ENCODE data around the gene ZNF81. TPM values are rescaled to one million over a fixed set of nuclear protein-coding genes. Genes with fewer than 3 reads are reported as not detected.
"Not testable (repeated sequence)": the region's sequence is repeated elsewhere in the genome, so short reads cannot be mapped to it uniquely, and the experiment has no call there.

ZNF81 gene
- total RNA-seq: 3.1 and 6.0 TPM in 2 replicates
- 5.0 TPM for polyA plus RNA-seq (2012)

DNA sequence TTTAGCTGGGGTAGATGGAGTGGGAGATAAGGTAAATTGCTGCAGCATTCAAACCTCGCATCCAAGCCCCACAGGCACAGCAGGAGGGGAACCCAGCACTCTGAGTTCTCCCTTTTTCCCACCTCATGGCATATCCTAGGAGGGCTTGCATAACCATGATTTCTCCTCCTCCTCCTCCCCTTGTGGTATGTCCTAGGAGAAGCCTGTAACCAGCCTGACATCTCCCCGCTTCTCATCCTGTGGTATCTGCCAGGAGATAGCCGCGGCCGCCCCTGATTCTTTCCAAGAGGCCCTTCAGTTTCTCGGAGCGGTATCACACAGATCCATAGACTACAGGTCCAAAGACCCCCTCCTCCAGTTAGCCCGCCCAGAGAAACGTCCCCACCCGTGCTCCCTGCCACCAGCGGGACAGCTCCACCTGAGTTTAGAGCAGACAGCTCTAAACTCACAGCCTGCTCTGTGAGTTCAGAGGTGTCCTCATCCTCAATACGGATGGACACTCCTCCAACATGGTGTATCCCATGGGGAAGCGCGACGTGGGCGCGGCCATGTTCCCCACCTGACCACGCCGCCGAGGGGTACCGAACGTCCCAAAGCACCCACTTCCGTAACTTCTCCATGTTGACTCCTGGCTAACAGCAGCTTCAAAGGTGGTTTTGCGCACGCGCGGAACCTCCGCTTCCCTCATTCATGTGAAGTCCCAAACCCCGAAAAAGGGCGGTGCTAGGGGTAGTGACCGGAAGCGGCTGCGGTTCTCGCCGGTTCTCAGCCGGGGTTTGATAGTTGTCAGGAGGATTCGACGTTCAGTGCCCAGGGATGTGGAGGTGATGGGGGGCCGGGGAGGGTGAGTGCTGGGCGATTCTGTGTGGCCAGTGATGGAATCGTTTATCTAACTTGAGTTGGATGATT, at the start of gene ZNF81:
TSS of gene ZNF81 (plus strand) at position 739 of the 909 bp plus-strand sequence. CDS start 9,366 bp downstream, outside the sequence.
- peak; percentile 96 for DNase-seq (ENCODE audit: low read depth)

DNA sequence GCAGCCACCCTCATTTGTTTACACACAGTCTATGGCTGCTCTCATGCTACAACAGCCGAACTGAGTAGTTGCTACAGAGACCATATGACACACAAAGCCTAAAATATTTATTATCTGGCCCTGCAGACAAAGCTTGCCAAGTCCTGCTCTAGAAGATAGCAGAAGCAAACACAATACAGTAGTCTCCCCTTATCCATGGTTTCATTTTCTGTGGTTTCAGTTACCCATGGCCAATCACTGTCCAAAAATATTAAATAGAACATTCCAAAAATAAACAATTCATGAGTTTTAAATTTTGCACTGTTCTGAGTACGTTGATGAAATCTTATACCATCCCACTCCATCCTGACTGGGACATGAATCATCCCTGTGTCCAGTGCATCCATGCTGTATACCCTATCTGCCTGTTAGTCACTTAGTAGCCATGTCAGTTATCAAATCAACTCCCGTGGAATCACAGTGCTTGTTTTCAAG, 40.2 kb upstream of the ZNF81 start:
- DNase-seq (ENCODE audit: low read depth): peak; percentile 40

DNA sequence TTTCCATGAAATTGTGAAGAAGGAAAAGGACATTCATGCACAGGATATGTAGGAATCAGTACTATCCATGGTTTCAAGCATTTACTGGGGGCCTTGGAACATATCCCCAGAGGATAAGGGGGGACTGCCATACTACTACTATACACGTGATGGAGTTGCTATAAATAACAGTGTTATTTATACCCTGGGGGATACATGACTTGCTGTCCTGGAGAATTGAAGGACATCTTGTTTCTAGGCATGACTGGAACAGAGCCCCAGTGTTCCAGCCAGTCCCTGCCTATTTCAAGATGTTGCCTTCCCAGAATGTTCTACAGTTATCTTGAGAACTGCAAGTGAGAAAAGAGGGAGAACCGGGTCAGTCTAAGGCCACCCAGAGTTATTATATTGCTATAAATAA, 39.6 kb upstream of the ZNF81 start:
- DNase-seq (ENCODE audit: low read depth): peak; percentile 36

DNA sequence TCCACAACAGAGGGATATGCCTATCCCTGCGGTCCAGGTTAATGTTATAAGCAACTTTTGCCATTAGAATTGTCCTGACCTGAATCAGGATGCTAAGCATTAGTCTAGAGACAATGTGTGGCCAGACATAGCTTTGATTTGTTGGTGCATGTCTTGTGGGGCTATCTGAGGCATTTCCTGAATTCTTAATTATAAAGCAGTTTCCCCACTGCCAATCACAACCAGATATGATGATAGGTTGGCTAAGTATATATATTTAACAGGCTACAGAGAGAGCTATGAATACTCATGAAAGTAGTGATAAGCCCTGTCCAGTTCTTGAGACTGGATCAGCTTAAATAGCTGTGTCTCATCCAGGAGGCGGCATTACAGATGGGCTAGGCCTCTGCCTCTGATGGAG, 37.8 kb upstream of the ZNF81 start:
- DNase-seq (ENCODE audit: low read depth): no peak

DNA sequence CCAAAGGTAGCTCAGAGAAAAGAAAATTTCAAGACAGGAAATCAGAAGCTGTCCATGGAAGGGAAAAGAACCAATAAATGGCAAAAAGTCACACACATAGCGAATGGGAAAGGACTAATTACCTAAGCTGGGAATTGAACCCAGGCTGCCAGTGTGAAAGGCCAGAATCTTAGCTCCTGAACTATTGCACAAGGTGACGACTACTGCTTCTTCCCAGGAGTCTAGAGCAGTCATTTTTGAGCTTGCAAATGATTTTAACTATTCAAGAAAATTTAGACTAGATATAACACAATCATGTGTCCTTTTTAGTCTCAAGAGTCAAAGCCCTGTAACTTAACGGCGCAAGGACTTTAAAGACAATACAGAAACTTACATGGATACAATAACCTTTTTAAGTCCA, 34.1 kb upstream of the ZNF81 start:
- DNase-seq (ENCODE audit: low read depth): peak; percentile 4

DNA sequence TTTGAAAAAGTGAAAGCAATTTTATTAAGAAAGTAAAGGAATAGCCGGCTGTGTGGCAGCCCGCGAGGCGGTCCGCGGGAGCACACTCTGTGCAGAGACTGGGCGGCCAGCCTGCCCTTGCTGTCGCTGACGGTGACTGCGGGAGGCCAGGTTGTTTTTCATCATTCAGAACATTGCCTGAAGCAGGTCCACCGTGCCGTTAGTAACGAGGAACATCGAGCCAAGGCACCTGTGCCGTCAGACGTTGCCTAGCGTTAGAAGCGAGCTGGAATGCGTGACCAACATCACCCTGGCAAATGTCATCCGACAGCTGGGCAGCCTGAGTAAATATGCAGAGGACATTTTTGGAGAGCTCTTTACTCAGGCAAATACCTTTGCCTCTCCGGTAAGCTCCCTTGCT, 33.6 kb upstream of the ZNF81 start:
- DNase-seq (ENCODE audit: low read depth): peak; percentile 18

DNA sequence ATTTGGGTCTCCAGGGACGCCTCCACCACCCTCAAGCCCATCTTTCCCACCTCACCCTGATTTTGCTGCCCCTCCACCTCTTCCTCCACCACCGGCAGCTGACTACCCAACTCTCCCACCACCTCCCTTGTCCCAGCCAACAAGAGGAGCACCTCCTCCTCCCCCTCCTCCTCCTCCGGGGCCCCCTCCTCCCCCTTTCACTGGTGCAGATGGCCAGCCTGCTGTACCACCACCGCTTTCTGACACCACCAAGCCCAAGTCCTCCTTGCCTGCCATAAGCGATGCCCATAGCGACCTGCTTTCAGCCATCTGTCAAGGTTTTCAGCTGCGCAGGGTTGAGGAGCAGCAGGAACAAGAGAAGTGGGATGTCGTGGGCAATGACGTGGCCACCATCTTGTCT, 32.4 kb upstream of the ZNF81 start:
- DNase-seq (ENCODE audit: low read depth): no peak

DNA sequence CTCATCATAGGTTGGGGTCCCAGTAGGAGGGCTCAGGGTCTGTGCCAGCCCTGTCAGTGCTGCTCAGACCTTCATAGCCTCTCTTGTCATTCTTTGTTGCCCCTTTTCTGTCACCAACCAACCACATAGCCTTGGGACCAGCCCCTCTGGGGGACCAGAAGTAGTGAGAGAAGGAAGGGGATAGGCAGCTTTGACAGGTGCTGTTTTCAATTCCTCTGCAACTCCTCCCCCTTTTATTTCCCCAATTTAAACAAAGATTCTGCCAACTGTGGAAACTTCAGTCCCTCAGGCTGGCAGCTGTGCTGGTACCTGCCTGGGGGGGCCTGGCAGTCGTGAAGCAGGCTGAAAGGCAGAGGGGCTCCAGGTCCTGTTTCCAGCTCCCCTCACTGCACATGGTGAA, 30.9 kb upstream of the ZNF81 start:
- DNase-seq (ENCODE audit: low read depth): not testable (repeated sequence)

DNA sequence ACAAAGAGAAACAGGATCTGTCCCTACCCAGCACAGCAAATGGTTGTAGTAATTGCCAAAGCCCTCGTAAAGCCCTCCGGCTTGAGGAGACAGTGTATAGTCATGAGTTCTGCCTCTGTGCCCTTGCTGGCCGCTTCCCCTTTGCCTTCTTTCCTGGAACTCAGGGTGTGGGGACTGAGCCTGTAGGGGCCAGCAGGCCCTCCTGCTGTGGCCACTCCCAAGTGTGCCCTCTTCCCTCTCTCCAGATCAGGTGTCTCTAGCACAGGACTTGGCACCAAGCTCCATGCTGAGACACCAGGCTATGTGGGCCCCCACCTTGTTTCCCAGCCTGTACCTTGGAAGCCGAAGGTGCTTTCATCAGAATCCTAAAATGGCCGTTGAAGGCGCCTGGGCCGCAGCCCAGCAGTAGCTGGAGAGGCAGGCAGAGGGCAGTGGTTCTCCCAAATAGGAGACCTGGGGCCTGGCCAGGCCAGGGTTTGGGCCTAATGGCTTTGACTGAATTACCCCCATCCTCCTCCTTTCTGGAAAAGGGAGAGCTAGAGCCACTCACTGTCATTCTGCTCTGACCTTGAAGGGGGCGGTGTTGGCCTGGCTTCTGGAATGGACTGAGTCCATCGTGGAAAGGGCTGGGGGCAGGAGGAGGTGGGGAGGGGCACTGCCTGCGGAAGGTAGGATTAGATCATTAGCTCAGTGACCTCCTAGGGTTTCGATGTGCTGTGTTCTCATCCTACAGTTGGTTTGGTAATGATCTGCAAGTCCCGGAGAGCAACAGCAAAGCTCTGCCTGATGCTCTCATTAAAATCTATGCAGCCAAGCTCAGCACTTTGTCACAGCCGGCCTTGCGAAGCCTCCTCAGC, 30.1 kb upstream of the ZNF81 start:
- DNase-seq (ENCODE audit: low read depth): not testable (repeated sequence)

DNA sequence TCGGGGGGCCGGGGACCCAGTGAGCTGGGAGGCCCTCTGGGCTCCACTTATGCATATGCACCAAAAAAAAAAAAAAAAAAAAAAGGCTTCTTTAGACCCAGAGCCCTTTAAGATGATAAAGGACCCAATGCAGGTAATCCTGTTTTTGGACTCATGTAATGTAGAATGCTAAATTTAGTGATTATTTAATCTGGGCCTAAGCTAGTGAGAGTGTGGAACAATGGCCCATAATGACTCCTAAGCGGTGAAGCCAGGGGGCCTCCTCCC, 29.5 kb upstream of the ZNF81 start:
- not testable (repeated sequence) for DNase-seq (ENCODE audit: low read depth)

DNA sequence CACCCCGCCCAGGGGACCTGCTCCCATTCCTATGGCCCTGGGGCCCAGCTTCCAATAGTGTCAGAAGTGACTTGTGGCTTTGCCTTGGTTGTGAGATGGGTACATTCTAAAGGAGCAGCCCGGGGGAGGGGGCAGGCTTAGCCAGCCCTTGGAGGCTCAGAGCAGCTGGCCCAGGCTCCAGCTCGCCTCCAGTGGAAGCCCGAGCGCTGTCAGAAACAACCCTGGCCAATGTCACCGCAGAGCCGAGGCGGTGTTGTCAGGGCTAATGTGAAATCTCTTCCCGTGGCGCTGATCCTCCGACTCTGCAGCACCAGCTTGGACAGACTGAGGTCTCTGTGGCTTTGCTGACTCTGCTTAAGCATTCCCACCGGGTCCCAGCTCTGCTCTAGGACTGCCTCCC, 29.2 kb upstream of the ZNF81 start:
- no peak for DNase-seq (ENCODE audit: low read depth)

DNA sequence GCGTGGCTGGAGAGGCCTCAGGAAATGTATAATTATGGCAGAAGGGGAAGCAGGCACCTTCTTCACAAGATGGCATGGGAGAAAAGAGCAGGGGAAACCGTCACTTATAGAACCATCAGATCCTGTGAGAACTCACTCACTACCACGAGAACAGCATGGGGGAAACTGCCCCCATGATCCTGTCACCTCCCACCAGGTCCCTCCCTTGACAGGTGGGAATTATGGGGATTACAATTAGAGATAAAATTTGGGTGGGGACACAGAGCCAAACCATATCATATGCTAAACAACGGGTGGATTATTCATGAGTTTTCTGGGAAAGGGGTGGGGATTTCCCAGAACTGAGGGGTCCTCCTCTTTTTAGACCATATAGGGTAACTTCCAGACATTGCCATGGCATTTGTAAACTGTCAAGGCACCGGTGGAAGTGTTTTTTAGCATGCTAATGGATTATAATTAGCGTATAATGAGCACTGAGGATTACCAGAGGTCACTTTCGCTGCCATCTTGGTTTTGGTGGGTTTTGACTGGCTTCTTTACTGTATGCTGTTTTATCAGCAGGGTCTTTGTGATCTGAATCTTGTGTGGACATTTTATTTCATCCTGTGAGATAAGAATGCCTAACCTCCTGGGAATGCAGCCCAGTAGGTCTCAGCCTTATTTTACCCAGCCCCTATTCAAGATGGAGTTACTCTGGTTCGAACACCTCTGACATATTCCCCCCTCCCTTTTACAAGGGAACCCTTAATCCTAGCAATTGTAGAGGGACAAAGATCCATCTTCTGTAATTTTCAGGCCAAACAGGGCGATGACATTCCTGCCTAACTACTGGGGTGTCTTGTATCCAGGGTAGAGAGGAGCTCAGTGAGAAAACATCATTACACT, 27.6 kb upstream of the ZNF81 start:
- no peak for DNase-seq (ENCODE audit: low read depth)

DNA sequence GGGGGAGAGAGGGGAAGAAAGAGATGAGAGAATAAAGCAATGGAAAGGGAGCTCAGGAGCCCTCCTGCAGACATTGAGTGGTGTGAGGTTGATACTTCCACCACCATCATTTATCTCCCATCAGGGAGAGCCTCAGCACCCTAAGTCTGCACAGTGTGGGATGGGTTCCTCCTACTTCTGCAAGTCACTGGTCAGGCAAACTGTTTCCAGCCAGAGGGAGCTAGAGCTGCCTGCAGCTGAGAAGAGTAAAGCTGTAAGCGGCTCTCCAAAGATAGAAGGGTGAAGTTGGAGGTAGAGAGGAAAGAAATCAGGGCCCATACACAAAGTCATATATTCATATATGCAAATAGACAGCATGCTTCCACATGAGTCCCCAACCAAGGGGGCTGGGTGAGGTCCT, 21.9 kb upstream of the ZNF81 start:
- no peak for DNase-seq (ENCODE audit: low read depth)

DNA sequence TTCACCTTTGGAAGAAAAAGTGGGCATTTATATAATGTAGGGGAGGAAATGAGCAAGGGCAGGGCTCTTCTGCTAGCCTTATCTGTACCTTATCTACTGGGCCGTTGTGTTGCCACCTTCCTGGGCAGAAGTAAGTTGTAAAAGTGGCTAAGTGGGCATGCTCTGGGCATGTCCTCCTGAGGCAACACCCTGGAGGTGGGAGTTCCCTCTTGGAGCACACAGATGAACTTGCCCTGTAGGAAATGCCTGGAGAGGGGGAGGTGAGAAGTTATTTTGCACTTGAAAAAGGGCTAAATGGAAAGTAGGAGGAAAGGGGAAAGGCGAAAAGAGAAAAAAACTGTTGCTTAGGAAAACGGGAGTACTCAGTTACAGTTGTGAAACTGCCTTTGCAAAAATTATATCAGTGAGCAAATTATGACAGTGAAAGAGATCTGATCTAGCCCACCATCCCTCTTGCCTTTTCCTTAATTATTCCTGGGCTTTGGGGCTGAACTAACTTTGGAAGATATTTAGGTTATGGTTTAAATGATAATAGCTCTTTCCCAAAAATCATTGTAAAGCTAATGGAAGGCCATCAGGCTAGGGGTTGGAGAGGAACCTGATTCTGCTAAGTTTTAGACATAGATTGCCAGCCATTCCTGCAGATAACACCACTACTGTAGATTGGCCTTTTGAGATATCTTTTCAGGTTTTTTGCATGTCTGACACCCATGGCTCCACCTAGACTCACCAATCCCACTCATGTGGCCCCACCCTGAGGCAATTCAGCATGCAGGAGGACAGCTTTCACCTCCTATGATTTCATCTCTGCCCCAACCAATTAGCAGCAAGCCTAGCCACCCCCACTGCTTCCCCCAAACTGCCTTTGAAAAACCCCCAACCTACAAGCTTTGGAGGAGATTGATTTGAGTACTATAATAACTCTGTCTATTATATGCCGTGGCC, 20.5 kb upstream of the ZNF81 start:
- peak; percentile 16 for DNase-seq (ENCODE audit: low read depth)

DNA sequence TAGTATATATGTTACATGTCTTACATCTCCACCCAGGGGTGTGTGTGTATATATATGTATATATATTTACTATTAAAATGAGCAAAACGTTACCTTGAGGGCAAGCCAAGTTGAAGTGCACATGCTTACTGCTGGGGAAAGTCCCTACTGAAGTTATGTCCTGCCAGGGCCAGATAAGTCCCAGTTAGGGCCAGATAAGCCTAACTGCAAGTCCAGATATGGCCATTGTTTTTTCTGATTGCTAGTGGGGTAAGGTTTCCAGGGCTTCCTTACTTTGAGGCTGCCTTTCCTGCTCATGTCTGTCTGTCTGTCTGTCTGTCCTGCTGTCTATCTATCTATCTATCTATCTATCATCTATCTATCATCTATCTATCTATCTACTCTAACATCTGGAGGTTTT, 19.3 kb upstream of the ZNF81 start:
- no peak for DNase-seq (ENCODE audit: low read depth)

DNA sequence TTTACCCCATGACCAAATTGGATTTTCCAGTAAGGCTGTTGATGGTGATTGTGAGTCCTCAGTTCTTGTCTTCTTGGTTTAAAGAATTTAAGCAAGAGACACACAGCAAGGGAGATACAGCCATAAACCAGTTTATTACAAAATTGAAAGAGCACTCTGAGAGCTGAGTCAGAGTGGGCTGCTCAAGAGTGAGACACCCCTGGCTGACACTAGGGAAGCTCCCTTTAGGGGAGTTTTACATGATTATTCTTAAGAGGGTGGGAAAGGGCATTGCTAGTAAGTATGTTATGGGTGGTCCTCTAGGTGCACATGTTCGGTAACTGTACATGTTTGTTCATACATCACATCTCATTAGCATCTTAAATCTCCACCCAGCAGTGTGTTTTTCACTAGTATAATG, 18.8 kb upstream of the ZNF81 start:
- DNase-seq (ENCODE audit: low read depth): no peak

DNA sequence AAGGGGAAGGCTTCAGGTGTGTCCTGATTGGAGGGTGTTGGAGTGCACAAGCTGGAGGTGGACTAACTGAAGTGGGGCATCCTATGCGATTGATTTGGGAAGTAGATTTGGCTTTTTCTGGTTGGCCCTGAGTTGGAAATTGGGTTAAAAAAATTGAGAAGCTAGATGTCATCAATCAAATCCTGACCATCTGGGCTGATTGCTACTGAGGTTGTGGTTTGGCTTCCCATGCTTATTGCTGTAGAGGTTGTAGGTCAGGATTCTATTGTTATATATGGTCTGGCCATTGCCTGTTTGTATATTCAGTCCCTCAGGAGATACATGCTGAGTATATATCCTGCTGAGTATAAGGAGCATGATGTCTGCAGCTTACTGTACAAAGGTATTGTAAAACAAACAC, 7.7 kb upstream of the ZNF81 start:
- no peak for DNase-seq (ENCODE audit: low read depth)

DNA sequence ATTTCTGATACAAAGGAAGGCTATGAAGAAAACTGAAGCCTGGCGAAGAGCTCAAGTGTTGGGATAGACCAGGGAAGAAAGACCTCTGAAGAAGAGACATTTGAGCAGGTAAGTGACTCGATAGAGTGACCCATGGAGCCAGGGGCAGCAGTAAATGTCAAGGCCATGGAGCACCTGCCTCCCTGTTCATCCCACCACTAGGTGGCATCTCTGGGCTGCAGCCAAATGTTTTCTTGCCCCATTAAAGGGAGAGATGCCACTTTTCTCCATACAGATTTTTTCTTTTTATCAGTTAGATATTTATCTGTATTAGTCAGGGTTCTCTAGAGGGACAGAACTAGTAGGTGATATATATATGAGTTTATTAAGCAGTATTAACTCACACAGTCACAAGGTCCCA, 4.9 kb upstream of the ZNF81 start:
- peak; percentile 33 for DNase-seq (ENCODE audit: low read depth)

DNA sequence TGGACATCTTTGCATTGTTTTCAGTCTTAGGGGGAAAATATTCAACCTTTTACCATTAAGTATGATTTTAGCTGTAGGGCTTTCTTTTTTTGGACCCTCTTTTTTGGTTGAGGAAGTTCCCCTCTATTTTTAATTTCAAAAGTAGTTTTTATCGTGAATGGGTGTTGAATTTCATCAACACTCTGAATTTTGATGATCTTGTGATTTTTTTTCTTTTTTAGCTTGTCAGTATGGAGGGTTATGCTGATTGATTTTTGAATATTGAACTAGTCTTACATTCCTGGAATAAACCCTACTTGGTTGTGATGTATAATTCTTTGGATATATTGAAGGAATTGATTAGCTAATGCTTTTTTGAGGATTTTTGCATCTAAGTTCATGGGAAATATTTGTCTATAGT, 1.7 kb downstream of the ZNF81 start:
- no peak for DNase-seq (ENCODE audit: low read depth)

DNA sequence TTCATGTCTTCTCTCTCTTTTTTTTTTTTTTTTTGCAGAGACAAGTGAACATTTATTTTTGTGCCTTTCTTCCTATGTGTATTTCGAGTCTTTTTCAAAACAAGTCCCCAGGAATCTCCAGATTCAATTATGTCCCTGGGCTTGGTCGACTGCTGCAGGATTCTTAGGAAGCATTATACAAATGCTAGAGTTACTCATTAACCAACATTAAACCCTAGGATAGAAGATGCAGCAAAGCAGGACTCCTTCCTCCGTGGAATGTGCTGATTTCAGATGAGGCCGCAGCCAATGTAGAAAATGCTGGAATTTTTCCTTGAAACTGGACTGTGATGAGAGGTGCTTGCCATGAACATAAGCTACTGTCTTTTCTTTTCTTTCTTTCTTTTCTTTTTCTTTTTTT, 3.4 kb downstream of the ZNF81 start:
- DNase-seq (ENCODE audit: low read depth): no peak
